HUES6 (cell line): ENCODE results near the gene PITPNC1.

ENCODE experiments used
- H3K27ac ChIP-seq: 2 replicates; pipeline ENCODE4 v1.7.0; 2013; ENCODE audit warnings: low read depth, mild to moderate bottlenecking, low read length, inconsistent platforms
- H3K27me3 ChIP-seq: 2 replicates; pipeline ENCODE4 v1.6.1; 2013; ENCODE audit warnings: low read length; ENCODE audit not compliant: control insufficient read depth, insufficient read depth
- H3K36me3 ChIP-seq: 2 replicates; pipeline ENCODE4 v1.6.1; 2013; ENCODE audit warnings: low read length; ENCODE audit not compliant: control insufficient read depth, insufficient read depth
- H3K4me1 ChIP-seq: 2 replicates; pipeline ENCODE4 v1.6.1; 2013; ENCODE audit warnings: low read length; ENCODE audit not compliant: control insufficient read depth, insufficient read depth
- H3K4me3 ChIP-seq: 2 replicates; pipeline ENCODE4 v1.5.1; 2013; ENCODE audit warnings: low read depth, low read length
- H3K9ac ChIP-seq: one replicate; pipeline ENCODE4 v1.6.1; 2013; ENCODE audit warnings: mild to moderate bottlenecking, low read length
- H3K9me3 ChIP-seq: 2 replicates; pipeline ENCODE4 v1.6.1; 2013; ENCODE audit warnings: low read depth, low read length; ENCODE audit not compliant: control insufficient read depth, insufficient read depth

Gene PITPNC1

GRCh38 chr17:67558740-67559380 is 181.8 kb downstream of the PITPNC1 start:
- no peaks in the 10 kb centered on the region for H3K4me1 ChIP-seq
- no peak overlapping the region for H3K9ac ChIP-seq
- H3K4me3 ChIP-seq: no peak overlapping the region
- no peak overlapping the region for H3K27ac ChIP-seq
- no peaks in the 10 kb centered on the region for H3K27me3 ChIP-seq
- H3K36me3 ChIP-seq: 0 out of 2 replicates have a peak, but pooled peaks cover 5% of the 10 kb centered on the region
- peaks cover 4% of the 10 kb centered on the region; the same call in 1 of the 2 replicates for H3K9me3 ChIP-seq

- no peaks in the 10 kb centered on the region for H3K4me1 ChIP-seq
- no peak overlapping the region for H3K9ac ChIP-seq
- H3K9me3 ChIP-seq: peaks cover 8% of the 10 kb centered on the region; the same call in 1 of the 2 replicates
- no peak overlapping the region for H3K4me3 ChIP-seq
- no peaks in the 10 kb centered on the region for H3K27me3 ChIP-seq
- H3K27ac ChIP-seq: no peak overlapping the region
- H3K36me3 ChIP-seq: 0 out of 2 replicates have a peak, but pooled peaks cover 5% of the 10 kb centered on the region
Observed at GRCh38 chr17:67559381-67559966, 182.4 kb downstream of the PITPNC1 start.

DNA sequence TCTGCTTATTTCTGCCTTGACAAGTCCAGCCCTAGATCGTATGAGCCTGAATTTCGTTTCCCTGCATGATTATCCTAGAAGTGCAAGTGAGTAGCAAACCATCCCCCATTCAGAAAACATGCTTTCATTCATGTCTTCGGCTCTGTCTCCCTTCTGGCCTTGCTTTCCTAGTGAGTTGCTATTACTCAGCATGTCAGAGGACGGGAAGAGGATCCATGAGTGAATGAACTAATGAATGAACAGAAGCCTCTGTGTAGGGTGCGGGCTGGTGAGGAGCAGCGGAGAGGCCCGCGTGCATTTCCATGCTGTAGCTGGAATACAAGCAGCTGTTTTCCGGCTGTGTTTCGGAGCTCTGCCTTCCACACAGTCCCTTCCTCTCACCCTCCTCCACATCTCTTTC is 184.9 kb downstream of the PITPNC1 start:
- Histone ChIP-seq H3K4me3 (no peak overlapping the region), H3K27ac (no peak overlapping the region), H3K27me3 (no peaks in the 10 kb centered on the region), H3K36me3 (no peaks in the 10 kb centered on the region), H3K9ac (no peak overlapping the region), H3K4me1 (no peaks in the 10 kb centered on the region), H3K9me3 (peaks cover 5% of the 10 kb centered on the region; the same call in 1 of the 2 replicates)

DNA sequence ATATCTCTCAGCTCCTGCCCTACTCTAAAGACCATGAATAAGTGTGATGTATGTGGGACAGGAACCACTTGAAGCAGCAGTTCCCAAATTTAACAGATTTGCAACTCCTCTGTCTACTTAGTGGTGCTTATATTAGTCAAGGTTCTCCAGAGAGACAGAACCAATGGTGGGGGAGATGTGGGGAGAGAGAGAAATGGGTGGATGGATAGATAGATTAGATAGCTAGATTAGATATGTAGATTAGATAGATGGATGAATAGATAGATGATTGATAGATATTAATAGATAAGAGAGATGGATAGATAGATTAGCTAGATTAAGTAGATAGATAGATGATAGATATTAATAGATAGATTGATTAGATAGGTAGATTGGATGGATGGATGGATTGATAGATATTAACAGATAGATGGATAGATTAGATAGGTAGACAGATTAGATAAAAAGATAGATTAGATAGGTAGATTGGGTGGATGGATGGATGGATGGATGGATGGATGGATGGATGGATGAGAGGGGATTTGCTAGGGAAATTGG is 186.7 kb downstream of the PITPNC1 start:
- peaks cover 4% of the 10 kb centered on the region; the same call in 1 of the 2 replicates for H3K9me3 ChIP-seq
- H3K27ac ChIP-seq: no peak overlapping the region
- no peak overlapping the region for H3K9ac ChIP-seq
- H3K36me3 ChIP-seq: no peaks in the 10 kb centered on the region
- no peaks in the 10 kb centered on the region for H3K27me3 ChIP-seq
- no peaks in the 10 kb centered on the region for H3K4me1 ChIP-seq
- no peak overlapping the region for H3K4me3 ChIP-seq

DNA sequence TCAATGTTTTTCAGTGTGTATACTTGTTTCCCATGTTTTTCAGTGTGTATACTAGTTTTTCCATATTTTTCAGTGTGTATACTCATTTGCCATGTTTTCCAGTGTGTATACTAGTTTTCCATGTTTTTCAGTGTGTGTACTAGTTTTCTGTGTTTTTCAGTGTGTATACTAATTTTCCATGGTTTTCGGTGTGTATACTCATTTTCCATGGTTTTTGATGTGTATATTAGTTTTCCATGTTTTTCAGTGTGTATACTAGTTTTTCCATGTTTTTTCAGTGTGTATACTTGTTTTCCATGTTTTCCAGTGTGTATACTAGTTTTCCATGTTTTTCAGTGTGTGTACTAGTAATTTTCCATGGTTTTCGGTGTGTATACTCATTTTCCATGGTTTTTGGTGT is 188.0 kb downstream of the PITPNC1 start:
- no peak overlapping the region for H3K4me3 ChIP-seq
- H3K9me3 ChIP-seq: peaks cover 4% of the 10 kb centered on the region; the same call in 1 of the 2 replicates
- H3K27ac ChIP-seq: no peak overlapping the region
- H3K36me3 ChIP-seq: peaks cover 1% of the 10 kb centered on the region; the same call in 1 of the 2 replicates
- no peak overlapping the region for H3K9ac ChIP-seq
- H3K27me3 ChIP-seq: no peaks in the 10 kb centered on the region
- peaks cover 6% of the 10 kb centered on the region; the same call in 1 of the 2 replicates for H3K4me1 ChIP-seq

GRCh38 chr17:67566656-67567055 is 189.6 kb downstream of the PITPNC1 start:
- no peak overlapping the region for H3K4me3 ChIP-seq
- no peak overlapping the region for H3K9ac ChIP-seq
- peaks cover 7% of the 10 kb centered on the region; the same call in 1 of the 2 replicates for H3K4me1 ChIP-seq
- peaks cover 9% of the 10 kb centered on the region; the same call in 1 of the 2 replicates for H3K36me3 ChIP-seq
- no peak overlapping the region for H3K27ac ChIP-seq
- no peaks in the 10 kb centered on the region for H3K27me3 ChIP-seq
- H3K9me3 ChIP-seq: peaks cover 4% of the 10 kb centered on the region; the same call in 1 of the 2 replicates

DNA sequence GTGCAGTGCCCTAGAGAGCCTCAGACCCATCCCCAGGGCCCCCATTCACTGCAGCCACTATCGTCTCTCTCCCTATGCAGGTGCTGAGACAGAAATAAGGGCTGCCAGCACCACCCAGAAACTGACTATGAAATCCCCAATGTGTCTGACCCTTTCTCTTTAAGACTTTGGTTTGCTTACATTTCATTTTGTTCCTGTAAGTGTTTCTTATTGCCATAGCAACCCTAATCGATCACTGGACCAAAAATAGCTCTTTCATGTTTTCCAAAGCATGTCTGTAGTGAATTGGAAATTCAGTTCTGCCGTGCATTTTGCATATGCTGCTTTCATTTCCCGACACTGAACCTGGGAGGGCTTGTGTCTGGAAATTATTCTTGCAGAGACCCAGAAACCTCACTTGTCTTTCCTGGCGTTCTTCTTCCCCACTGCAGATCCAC is 192.0 kb downstream of the PITPNC1 start:
- Histone ChIP-seq H3K27ac (no peak overlapping the region), H3K36me3 (peaks cover 9% of the 10 kb centered on the region; the same call in 1 of the 2 replicates), H3K9ac (no peak overlapping the region), H3K9me3 (peaks cover 3% of the 10 kb centered on the region; the same call in 1 of the 2 replicates), H3K4me1 (peaks cover 7% of the 10 kb centered on the region; the same call in 1 of the 2 replicates), H3K4me3 (no peak overlapping the region), H3K27me3 (no peaks in the 10 kb centered on the region)

DNA sequence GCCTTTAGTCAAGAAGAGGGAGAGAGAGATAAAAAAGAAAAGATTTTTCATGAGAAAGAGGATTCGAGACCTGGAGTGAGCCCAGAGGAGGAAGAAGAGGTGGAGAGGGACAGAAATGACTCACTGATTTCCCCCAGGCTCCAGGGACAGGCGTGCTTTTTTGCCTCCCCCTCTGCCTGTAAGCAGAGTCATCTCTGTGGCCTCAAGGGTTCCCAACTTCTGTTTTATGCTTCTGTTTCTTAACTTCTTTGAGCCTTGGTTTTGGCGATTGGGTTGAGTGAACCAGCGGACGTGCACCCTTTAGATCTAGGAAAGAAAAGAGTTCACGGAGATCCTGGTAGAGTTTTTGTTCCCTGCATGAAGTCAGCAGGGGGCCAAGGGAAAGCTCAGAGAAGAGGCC is 192.8 kb downstream of the PITPNC1 start:
- H3K9ac ChIP-seq: no peak overlapping the region
- H3K4me3 ChIP-seq: no peak overlapping the region
- no peaks in the 10 kb centered on the region for H3K27me3 ChIP-seq
- H3K27ac ChIP-seq: no peak overlapping the region
- H3K9me3 ChIP-seq: no peaks in the 10 kb centered on the region; the same call in 1 of the 2 replicates
- peaks cover 7% of the 10 kb centered on the region; the same call in 1 of the 2 replicates for H3K4me1 ChIP-seq
- peaks cover 9% of the 10 kb centered on the region; the same call in 1 of the 2 replicates for H3K36me3 ChIP-seq

DNA sequence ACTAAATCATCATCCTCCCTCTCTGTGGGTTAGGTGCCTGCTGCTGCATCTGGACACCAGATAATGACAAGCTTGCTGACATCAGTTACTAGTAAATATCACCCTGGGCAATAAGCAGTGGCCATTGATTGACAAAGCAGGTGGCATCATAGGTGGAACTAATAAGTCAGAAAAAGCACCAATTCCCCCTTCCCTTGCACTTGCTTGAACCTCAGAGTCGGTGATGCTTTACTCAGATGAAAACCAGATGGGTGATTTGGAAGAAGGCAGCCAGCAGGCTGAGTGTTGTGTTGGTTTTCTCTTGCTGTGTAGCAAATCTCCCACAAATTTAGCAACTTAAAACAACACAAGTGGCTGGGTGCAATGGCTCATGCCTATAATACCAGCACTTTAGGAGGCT is 193.7 kb downstream of the PITPNC1 start:
- no peak overlapping the region for H3K4me3 ChIP-seq
- H3K27me3 ChIP-seq: no peaks in the 10 kb centered on the region
- peaks cover 9% of the 10 kb centered on the region; the same call in 1 of the 2 replicates for H3K36me3 ChIP-seq
- H3K9ac ChIP-seq: no peak overlapping the region
- H3K9me3 ChIP-seq: no peaks in the 10 kb centered on the region
- peaks cover 7% of the 10 kb centered on the region; the same call in 1 of the 2 replicates for H3K4me1 ChIP-seq
- H3K27ac ChIP-seq: no peak overlapping the region

DNA sequence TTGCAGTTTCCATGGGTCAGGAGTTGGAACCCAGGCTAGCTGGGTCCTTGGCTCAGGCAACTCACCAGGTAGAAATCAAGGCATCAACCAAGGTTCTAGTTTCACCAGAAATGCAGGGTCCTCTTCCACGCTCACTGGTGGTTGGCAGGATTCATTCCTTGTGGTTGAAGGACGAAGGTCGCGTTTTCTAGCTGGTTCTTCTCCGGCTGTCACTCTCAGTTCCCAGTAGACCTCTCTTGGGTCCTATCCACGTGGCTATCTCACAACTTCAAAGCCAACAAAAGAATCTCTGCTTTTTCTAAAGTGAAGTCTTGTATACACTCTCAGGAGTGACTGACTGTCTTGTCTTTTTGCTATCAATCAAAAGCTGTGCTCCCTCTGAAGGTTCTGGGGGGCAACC is 194.4 kb downstream of the PITPNC1 start:
- no peak overlapping the region for H3K9ac ChIP-seq
- H3K36me3 ChIP-seq: peaks cover 9% of the 10 kb centered on the region; the same call in 1 of the 2 replicates
- H3K27ac ChIP-seq: no peak overlapping the region
- H3K9me3 ChIP-seq: no peaks in the 10 kb centered on the region
- peaks cover 7% of the 10 kb centered on the region; the same call in 1 of the 2 replicates for H3K4me1 ChIP-seq
- H3K27me3 ChIP-seq: no peaks in the 10 kb centered on the region
- H3K4me3 ChIP-seq: no peak overlapping the region
